Measurements from ENCODE around the gene ARFRP1.

GRCh38 chr20:63755933-63756647 lies 48.3 kb upstream of the ARFRP1 start:
- TF ChIP-seq CTCF (IDR thresholded peaks at IDR 0.05; ENCODE audit: insufficient read depth, low read length) (no peak), POLR2AphosphoS5 (IDR thresholded peaks at IDR 0.05; ENCODE audit: low read depth) (no peak)

All from HL-60 (cell line).